HFFc6 (cell line): ENCODE data around the gene ACAT2. TPM values are rescaled to one million over a fixed set of nuclear protein-coding genes. Genes with fewer than 3 reads are reported as not detected.
"Not testable (repeated sequence)": the region's sequence is repeated elsewhere in the genome, so short reads cannot be mapped to it uniquely, and the experiment has no call there.

Experiments used
- DNase-seq: peaks from one replicate; pipeline ENCODE4 v3.0.0-alpha.2; 2018
- H3K27ac Mint-ChIP-seq: 2 replicates; pipeline ENCODE4 v1.8.0; 2020; ENCODE audit warnings: mild to moderate bottlenecking, mixed read lengths
- H3K27me3 Mint-ChIP-seq: 2 replicates; pipeline ENCODE4 v1.8.0; 2021; ENCODE audit warnings: mild to moderate bottlenecking, moderate library complexity, mixed read lengths; ENCODE audit not compliant: insufficient read depth
- H3K36me3 Mint-ChIP-seq: 2 replicates; pipeline ENCODE4 v1.8.0; 2021; ENCODE audit warnings: low read depth, mixed read lengths
- H3K4me1 Mint-ChIP-seq: 2 replicates; pipeline ENCODE4 v1.8.0; 2020; ENCODE audit warnings: low read depth, mixed read lengths
- H3K4me3 Mint-ChIP-seq: 2 replicates; pipeline ENCODE4 v1.8.0; 2020; ENCODE audit warnings: mild to moderate bottlenecking, moderate library complexity, mixed read lengths
- H3K9me3 Mint-ChIP-seq: 2 replicates; pipeline ENCODE4 v1.8.0; 2020; ENCODE audit warnings: mild to moderate bottlenecking, mixed read lengths
- total RNA-seq, 6 experiments: library from RNA; stranded (reverse); fragmentation: NEBNext Ultra II Directional; extraction: Animal tissue kit (Norgen Biotek cat#: 25700); gene quantifications; 2 replicates in 1 of 6; 3 replicates in 5 of 6; pipeline ENCODE4 v1.2.3, GENCODE V29; 2021
- TF ChIP-seq, protein P1 (sequence below): fragments of 200-600 bp; sonication (generic); IDR thresholded peaks from 2 replicates; pipeline ENCODE4 v1.5.0; 2021; ENCODE audit warnings: antibody characterized with exemption, mild to moderate bottlenecking

Gene ACAT2
- total RNA-seq, 6 experiments from 2014 or later, result 25.6 to 39.9 (median 38.7) TPM

- TF ChIP-seq, protein P1, sequence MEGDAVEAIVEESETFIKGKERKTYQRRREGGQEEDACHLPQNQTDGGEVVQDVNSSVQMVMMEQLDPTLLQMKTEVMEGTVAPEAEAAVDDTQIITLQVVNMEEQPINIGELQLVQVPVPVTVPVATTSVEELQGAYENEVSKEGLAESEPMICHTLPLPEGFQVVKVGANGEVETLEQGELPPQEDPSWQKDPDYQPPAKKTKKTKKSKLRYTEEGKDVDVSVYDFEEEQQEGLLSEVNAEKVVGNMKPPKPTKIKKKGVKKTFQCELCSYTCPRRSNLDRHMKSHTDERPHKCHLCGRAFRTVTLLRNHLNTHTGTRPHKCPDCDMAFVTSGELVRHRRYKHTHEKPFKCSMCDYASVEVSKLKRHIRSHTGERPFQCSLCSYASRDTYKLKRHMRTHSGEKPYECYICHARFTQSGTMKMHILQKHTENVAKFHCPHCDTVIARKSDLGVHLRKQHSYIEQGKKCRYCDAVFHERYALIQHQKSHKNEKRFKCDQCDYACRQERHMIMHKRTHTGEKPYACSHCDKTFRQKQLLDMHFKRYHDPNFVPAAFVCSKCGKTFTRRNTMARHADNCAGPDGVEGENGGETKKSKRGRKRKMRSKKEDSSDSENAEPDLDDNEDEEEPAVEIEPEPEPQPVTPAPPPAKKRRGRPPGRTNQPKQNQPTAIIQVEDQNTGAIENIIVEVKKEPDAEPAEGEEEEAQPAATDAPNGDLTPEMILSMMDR, result no peak
- H3K27me3 Mint-ChIP-seq, result peaks cover 6% of the 10 kb centered on the region; the same call in 1 of the 2 replicates
- H3K4me3 Mint-ChIP-seq, result peak overlapping the region; percentile 93
- H3K36me3 Mint-ChIP-seq, result peaks cover 45% of the 10 kb centered on the region
- DNase-seq, result no peak
- peaks cover 44% of the 10 kb centered on the region for H3K4me1 Mint-ChIP-seq
- peak overlapping the region; percentile 94 for H3K27ac Mint-ChIP-seq
- H3K9me3 Mint-ChIP-seq, result no peaks in the 10 kb centered on the region
Measured at GRCh38 chr6:159790956-159791598, 29.2 kb downstream of the ACAT2 start.

DNA sequence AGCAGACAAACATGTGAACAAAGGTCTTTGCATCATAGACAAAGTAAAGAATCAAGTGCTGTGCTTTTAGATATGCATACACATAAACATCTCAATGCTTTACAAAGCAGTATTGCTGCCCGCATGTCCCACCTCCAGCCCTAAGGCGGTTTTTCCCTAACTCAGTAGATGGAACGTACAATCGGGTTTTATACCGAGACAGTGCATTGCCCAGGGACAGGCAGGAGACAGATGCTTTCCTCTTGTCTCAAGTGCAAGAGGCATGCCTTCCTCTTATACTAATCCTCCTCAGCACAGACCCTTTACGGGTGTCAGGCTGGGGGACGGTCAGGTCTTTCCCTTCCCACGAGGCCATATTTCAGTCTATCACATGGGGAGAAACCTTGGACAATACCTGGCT is 33.1 kb downstream of the ACAT2 start:
- not testable (repeated sequence) for H3K27ac Mint-ChIP-seq, H3K9me3 Mint-ChIP-seq, DNase-seq, H3K27me3 Mint-ChIP-seq, H3K4me3 Mint-ChIP-seq
- Mint-ChIP-seq H3K4me1 (peaks cover 22% of the 10 kb centered on the region), H3K36me3 (peaks cover 35% of the 10 kb centered on the region)

DNA sequence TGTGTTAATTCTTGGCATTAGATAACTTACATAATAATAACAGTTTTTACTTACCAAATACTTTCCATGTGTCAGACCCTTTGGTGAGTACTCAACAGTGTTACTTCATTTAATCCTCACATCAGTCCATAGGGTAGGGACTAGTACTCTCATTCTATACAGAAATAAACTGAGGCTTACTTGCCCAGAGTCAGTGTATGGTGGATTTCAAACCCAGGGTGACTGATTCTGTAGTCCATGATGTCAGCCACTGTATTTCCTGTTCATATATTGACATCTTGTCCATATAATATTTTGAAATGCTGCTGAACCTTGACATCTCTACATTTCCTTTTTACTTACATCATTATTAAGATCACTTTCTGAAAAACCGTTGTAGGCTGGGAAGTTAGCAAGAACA is 35.7 kb downstream of the ACAT2 start:
- Mint-ChIP-seq H3K4me3 (no peak overlapping the region), H3K4me1 (peaks cover 4% of the 10 kb centered on the region), H3K27me3 (no peaks in the 10 kb centered on the region; the same call in 1 of the 2 replicates), H3K36me3 (peaks cover 13% of the 10 kb centered on the region; the same call in 1 of the 2 replicates), H3K27ac (no peak overlapping the region), H3K9me3 (no peaks in the 10 kb centered on the region)
- no peak for DNase-seq
- TF ChIP-seq, protein P1, result no peak

- H3K4me1 Mint-ChIP-seq, result no peaks in the 10 kb centered on the region
- TF ChIP-seq, protein P1, result no peak
Measured at GRCh38 chr6:159800141-159800865, 38.5 kb downstream of the ACAT2 start, which contains the start of gene PNLDC1. TSS of gene PNLDC1 (plus strand) at chr6:159800276. CDS start at chr6:159800308, 32 bp downstream.

GRCh38 chr6:159801935-159802334 is 40.1 kb downstream of the ACAT2 start:
- Mint-ChIP-seq H3K9me3 (no peaks in the 10 kb centered on the region), H3K27ac (no peak overlapping the region), H3K4me3 (no peak overlapping the region), H3K36me3 (peaks cover 9% of the 10 kb centered on the region; the same call in 1 of the 2 replicates), H3K4me1 (no peaks in the 10 kb centered on the region), H3K27me3 (no peaks in the 10 kb centered on the region; the same call in 1 of the 2 replicates)
- TF ChIP-seq, protein P1, result no peak
- no peak for DNase-seq

More at GRCh38 chr6:159800141-159800865, 38.5 kb downstream of the ACAT2 start, which contains the start of gene PNLDC1:
- Mint-ChIP-seq H3K4me3 (no peak within 1 kb of the TSS), H3K27ac (no peak within 1 kb of the TSS), H3K36me3 (peaks cover 9% of the 10 kb centered on the region; the same call in 1 of the 2 replicates), H3K27me3 (no peaks in the 10 kb centered on the region; the same call in 1 of the 2 replicates), H3K9me3 (no peaks in the 10 kb centered on the region)
- no peak for DNase-seq

- no peaks in the 10 kb centered on the region; the same call in 1 of the 2 replicates for H3K36me3 Mint-ChIP-seq
- no peaks in the 10 kb centered on the region for H3K9me3 Mint-ChIP-seq
- H3K27ac Mint-ChIP-seq, result no peak overlapping the region
- DNase-seq, result no peak
- TF ChIP-seq, protein P1, result no peak
- H3K4me1 Mint-ChIP-seq, result no peaks in the 10 kb centered on the region
- H3K4me3 Mint-ChIP-seq, result no peak overlapping the region
- no peaks in the 10 kb centered on the region for H3K27me3 Mint-ChIP-seq
Measured at GRCh38 chr6:159804504-159804903, 42.7 kb downstream of the ACAT2 start.
